DOHH2 (cell line): Measurements from ENCODE around the gene KIF6.

Experiments used
- CTCF ChIP-seq: fragments of 200-600 bp; sonication (generic); IDR thresholded peaks from one replicate; pipeline ENCODE4 v1.5.1; 2014; ENCODE audit warnings: antibody characterized with exemption, mild to moderate bottlenecking, low read depth, low read length; ENCODE audit not compliant: poor library complexity, severe bottlenecking
- EZH2phosphoT487 ChIP-seq: fragments of 200-600 bp; sonication (generic); IDR thresholded peaks from 2 replicates; pipeline ENCODE4 v1.6.1; 2017; ENCODE audit warnings: borderline replicate concordance, mild to moderate bottlenecking, antibody characterized with exemption, low read length, moderate library complexity, mixed read lengths

DNA sequence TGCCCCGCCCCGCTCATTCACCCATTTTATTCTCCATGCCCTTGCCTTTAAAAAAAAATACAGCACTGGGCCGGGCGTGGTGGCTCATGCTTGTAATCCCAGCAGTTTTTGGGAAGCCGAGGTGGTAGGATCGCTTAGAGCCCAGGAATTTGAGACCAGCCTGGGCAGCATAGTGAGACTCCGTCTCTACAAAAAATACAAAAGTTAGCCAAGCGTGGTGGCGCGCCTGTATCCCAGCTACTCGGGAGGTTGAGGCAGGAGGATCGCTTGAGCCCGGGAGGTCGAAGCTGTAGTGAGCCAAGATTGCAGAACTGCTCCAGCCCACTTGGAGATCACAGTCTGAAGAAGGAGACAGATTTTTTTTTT, 407 bp upstream of the KIF6 start:
- TF ChIP-seq CTCF (no peak), EZH2phosphoT487 (no peak)
